Panc1 (cell line): Measurements from ENCODE around the gene PSD4. TPM values are rescaled to one million over a fixed set of nuclear protein-coding genes. Genes with fewer than 3 reads are reported as not detected.

ENCODE experiments used
- ATAC-seq: fragments of 200-7000 bp; cut with Tn5 transposase; 2 replicates; pipeline ENCODE4 v1.9.1; 2020; ENCODE audit warnings: mild to moderate bottlenecking, moderate library complexity
- BruUV-seq: library from RNA; stranded (reverse); fragments of 400-500 nt; replicated peaks from 2 replicates; lab custom pipeline; 2021; lab: Mats Ljungman, UMichigan
- CTCF ChIA-PET: fragments of 300-600 bp; sonication (Branson Sonifier 250); formaldehyde crosslinking; loops from one replicate; lab custom pipeline; 2022; ENCODE audit warnings: antibody characterized with exemption; lab: Charles Lee
- POLR2A ChIA-PET: fragments of 300-600 bp; sonication (Branson Sonifier 250); formaldehyde crosslinking; loops from one replicate; lab custom pipeline; 2022; ENCODE audit warnings: antibody characterized with exemption; lab: Charles Lee
- DNase-seq: peaks from one replicate; pipeline ENCODE4 v3.0.0-alpha.2; 2010; ENCODE audit warnings: low read depth, low spot score
- H3K27ac ChIP-seq: 2 replicates; pipeline ENCODE4 v1.5.1; 2011; ENCODE audit warnings: mild to moderate bottlenecking, low read length, inconsistent platforms
- H3K27me3 ChIP-seq: fragments of 200-500 bp; sonication (Bioruptor generic); 2 replicates; pipeline ENCODE4 v1.6.0; 2014; ENCODE audit warnings: low read length, inconsistent platforms; ENCODE audit not compliant: control insufficient read depth, insufficient read depth
- H3K36me3 ChIP-seq: fragments of 200-500 bp; sonication (Bioruptor generic); 2 replicates; pipeline ENCODE4 v1.5.1; 2014; ENCODE audit warnings: inconsistent platforms, mild to moderate bottlenecking, low read length, moderate library complexity; ENCODE audit not compliant: control insufficient read depth, insufficient read depth
- H3K4me1 ChIP-seq: 2 replicates; pipeline ENCODE4 v1.5.1; 2011; ENCODE audit warnings: inconsistent platforms, mild to moderate bottlenecking, low read length, moderate library complexity; ENCODE audit not compliant: control insufficient read depth, insufficient read depth
- H3K4me3 ChIP-seq, 2 experiments: 2 replicates each; pipeline ENCODE4 v1.5.1; 2011 to 2012; ENCODE audit warnings: low read depth in 2 of 2, low read length in 2 of 2, mild to moderate bottlenecking in 2 of 2, inconsistent platforms in 1 of 2, moderate library complexity in 1 of 2
- H3K9me3 ChIP-seq: fragments of 200-500 bp; sonication (Bioruptor generic); 2 replicates; pipeline ENCODE4 v1.5.1; 2014; ENCODE audit warnings: low read depth, mild to moderate bottlenecking, inconsistent platforms, low read length, moderate library complexity; ENCODE audit not compliant: control insufficient read depth, insufficient read depth
- POLR2AphosphoS5 ChIP-seq: IDR thresholded peaks from 2 replicates; pipeline ENCODE4 v1.6.1; 2012; ENCODE audit warnings: mild to moderate bottlenecking, low read depth, low read length, moderate library complexity
- SIN3A ChIP-seq: IDR thresholded peaks from 2 replicates; pipeline ENCODE4 v1.6.1; 2012; ENCODE audit warnings: low read depth, mild to moderate bottlenecking, low read length, moderate library complexity, borderline replicate concordance; ENCODE audit not compliant: insufficient read depth
- TCF7L2 ChIP-seq: IDR thresholded peaks from 2 replicates; pipeline ENCODE4 v1.6.1; 2011; ENCODE audit warnings: mild to moderate bottlenecking, low read depth, low read length, inconsistent platforms
- in situ Hi-C: cut with HindIII; loops from 2 replicates; pipeline ENCODE4 v1.10.0; 2016; ENCODE audit warnings: low sequenced_read_pairs, low pct_unique_long_range_greater_than_20kb
- intact Hi-C: fragments of 100-400 bp; cut with micrococcal nuclease; formaldehyde crosslinking; loops from one replicate; pipeline ENCODE4 v1.10.0; 2022; ENCODE audit not compliant: unreplicated experiment
- total RNA-seq: library from RNA; stranded (reverse); gene quantifications from one replicate; pipeline ENCODE4 v1.2.1, GENCODE V29; 2021; ENCODE audit not compliant: unreplicated experiment
- TF ChIP-seq, protein P1 (sequence below): fragments of 450-650 bp; IDR thresholded peaks from 2 replicates; pipeline ENCODE4 v1.5.1; 2017; ENCODE audit warnings: mild to moderate bottlenecking
- TF ChIP-seq, protein P2 (sequence below), 2 experiments: IDR thresholded peaks; 2 replicates each; pipeline ENCODE4 v1.6.1; 2011 to 2012; ENCODE audit warnings: low read depth in 2 of 2, control low read depth in 1 of 2, low read length in 1 of 2, mild to moderate bottlenecking in 1 of 2, moderate library complexity in 1 of 2; ENCODE audit not compliant: insufficient read depth in 1 of 2

Gene PSD4
- total RNA-seq, 1 experiment from 2014 or later, result 3.6 TPM

DNA sequence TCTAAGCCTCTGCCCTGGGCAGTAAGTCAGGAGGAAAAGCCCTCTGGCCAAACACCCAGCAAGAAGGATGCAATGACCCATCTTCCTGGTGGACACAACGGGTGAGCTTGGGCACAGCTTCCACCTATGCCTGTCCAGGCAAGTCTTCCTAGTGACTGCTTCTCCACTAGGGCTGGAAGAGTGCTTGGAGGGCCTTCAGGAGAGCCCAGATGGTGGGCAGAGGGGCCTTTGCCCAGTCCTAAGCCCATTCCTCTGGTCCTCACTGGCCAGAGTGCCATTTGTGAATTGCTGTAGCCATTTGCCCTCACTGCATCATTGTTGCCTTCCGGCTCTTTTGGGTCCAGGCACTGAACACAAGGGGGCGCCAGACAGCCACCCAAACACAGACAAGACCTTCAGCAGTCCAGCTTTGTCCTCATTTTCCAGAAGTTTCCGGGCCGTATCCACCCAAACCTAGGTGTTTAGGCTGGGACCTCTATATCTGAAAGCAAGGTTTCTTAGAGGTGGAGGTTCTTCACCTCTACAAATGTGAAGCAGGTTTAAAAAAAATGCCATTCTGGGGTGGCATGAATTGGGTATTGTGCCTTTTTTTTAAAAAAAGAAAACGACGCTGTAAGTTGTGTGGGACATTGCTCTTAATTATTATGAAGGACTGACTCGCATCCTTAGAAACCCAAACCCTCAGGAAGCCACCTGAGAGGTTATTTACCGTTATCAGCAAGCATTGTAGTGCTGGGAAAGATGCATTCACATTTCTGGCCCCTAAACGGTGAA lies 75.4 kb downstream of the PSD4 start:
- BruUV-seq, result no TSS peak
- CTCF ChIA-PET, result interaction anchor here (0.6 to 1.0 kb wide), 6 partner anchors 11 to 199 kb away, joined by 3 to 9 read pairs (median 5); no protein-coding TSS in a partner anchor
- Histone ChIP-seq H3K4me3 (no peak overlapping the region), H3K36me3 (no peaks in the 10 kb centered on the region), H3K4me1 (no peaks in the 10 kb centered on the region), H3K27ac (no peak overlapping the region), H3K9me3 (no peaks in the 10 kb centered on the region), H3K27me3 (no peaks in the 10 kb centered on the region)
- intact Hi-C loops, result loop anchor here (1.0 to 5.0 kb wide), 2 partner anchors 47 to 121 kb away; no protein-coding TSS in a partner anchor
- TF ChIP-seq, protein P1, sequence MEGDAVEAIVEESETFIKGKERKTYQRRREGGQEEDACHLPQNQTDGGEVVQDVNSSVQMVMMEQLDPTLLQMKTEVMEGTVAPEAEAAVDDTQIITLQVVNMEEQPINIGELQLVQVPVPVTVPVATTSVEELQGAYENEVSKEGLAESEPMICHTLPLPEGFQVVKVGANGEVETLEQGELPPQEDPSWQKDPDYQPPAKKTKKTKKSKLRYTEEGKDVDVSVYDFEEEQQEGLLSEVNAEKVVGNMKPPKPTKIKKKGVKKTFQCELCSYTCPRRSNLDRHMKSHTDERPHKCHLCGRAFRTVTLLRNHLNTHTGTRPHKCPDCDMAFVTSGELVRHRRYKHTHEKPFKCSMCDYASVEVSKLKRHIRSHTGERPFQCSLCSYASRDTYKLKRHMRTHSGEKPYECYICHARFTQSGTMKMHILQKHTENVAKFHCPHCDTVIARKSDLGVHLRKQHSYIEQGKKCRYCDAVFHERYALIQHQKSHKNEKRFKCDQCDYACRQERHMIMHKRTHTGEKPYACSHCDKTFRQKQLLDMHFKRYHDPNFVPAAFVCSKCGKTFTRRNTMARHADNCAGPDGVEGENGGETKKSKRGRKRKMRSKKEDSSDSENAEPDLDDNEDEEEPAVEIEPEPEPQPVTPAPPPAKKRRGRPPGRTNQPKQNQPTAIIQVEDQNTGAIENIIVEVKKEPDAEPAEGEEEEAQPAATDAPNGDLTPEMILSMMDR, result peak; percentile 94
- TF ChIP-seq POLR2AphosphoS5 (no peak), SIN3A (no peak)
- TF ChIP-seq, protein P2, sequence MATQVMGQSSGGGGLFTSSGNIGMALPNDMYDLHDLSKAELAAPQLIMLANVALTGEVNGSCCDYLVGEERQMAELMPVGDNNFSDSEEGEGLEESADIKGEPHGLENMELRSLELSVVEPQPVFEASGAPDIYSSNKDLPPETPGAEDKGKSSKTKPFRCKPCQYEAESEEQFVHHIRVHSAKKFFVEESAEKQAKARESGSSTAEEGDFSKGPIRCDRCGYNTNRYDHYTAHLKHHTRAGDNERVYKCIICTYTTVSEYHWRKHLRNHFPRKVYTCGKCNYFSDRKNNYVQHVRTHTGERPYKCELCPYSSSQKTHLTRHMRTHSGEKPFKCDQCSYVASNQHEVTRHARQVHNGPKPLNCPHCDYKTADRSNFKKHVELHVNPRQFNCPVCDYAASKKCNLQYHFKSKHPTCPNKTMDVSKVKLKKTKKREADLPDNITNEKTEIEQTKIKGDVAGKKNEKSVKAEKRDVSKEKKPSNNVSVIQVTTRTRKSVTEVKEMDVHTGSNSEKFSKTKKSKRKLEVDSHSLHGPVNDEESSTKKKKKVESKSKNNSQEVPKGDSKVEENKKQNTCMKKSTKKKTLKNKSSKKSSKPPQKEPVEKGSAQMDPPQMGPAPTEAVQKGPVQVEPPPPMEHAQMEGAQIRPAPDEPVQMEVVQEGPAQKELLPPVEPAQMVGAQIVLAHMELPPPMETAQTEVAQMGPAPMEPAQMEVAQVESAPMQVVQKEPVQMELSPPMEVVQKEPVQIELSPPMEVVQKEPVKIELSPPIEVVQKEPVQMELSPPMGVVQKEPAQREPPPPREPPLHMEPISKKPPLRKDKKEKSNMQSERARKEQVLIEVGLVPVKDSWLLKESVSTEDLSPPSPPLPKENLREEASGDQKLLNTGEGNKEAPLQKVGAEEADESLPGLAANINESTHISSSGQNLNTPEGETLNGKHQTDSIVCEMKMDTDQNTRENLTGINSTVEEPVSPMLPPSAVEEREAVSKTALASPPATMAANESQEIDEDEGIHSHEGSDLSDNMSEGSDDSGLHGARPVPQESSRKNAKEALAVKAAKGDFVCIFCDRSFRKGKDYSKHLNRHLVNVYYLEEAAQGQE (IDR thresholded peaks at IDR 0.05; ENCODE audit: insufficient read depth in 1 of 2, low read depth in 2 of 2, low read length in 1 of 2), result no peak
- peak; percentile 61 for DNase-seq
- in situ Hi-C loops, result no loop called here
- POLR2A ChIA-PET, result interaction anchor here (0.6 kb wide), 1 partner anchor 51 kb away, joined by 3 read pairs; no protein-coding TSS in a partner anchor
- ATAC-seq, result peak; percentile 89

DNA sequence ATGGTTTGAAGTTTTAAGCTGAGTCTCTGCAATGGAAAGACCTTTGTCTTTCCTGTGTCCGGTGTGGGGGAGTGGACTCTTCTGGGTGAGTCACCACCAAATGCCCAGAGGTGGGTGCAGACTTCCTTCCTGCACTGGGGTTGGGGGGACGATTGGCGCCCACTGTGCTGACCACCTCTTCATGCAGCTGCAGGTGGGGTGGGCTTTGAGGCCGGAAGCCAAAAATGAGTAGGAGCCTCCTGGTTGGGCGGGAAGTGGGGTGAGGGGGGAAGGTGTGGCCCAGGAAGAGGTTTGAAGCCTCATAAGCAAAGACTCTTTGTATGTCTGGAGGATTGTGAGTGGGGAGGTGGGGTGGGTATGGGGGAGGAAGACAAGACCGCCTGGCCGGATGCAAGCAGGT lies 77.3 kb downstream of the PSD4 start:
- TF ChIP-seq SIN3A, result no peak
- TF ChIP-seq POLR2AphosphoS5, result no peak
- TF ChIP-seq, protein P2 (IDR thresholded peaks at IDR 0.05; ENCODE audit: insufficient read depth in 1 of 2, low read depth in 2 of 2, low read length in 1 of 2), result no peak
- TF ChIP-seq, protein P1, result no peak
- TF ChIP-seq TCF7L2, result no peak
- POLR2A ChIA-PET, result no interaction called here

More for the DNA sequence above, 77.3 kb downstream of the PSD4 start:
- Histone ChIP-seq H3K4me3 (no peak overlapping the region), H3K27me3 (0 out of 2 replicates have a peak, but pooled peaks cover 2% of the 10 kb centered on the region), H3K27ac (no peak overlapping the region), H3K4me1 (no peaks in the 10 kb centered on the region), H3K9me3 (no peaks in the 10 kb centered on the region), H3K36me3 (no peaks in the 10 kb centered on the region)
- intact Hi-C loops, result no loop called here
- in situ Hi-C loops, result no loop called here
- DNase-seq (no peak), ATAC-seq (no peak)
- BruUV-seq, result no TSS peak
- CTCF ChIA-PET, result interaction anchor here (1.3 kb wide), 1 partner anchor 10 kb away, joined by 5 read pairs; no protein-coding TSS in a partner anchor
